NCI-H2171 (cell line): ENCODE results near the gene NOTO.

Source experiments
- DNase-seq: peaks from one replicate; lab custom pipeline; 2025; lab: John Stamatoyannopoulos, UW

The NOTO gene

GRCh38 chr2:73257425-73258125, 55.2 kb downstream of the NOTO start:
- DNase-seq: no peak

GRCh38 chr2:73258186-73258912, 56.0 kb downstream of the NOTO start:
- no peak for DNase-seq

- DNase-seq: no peak
Measured at GRCh38 chr2:73258913-73259215, 56.5 kb downstream of the NOTO start.

- no peak for DNase-seq
Measured at GRCh38 chr2:73259276-73259675, 56.9 kb downstream of the NOTO start.

GRCh38 chr2:73259704-73260337, 57.4 kb downstream of the NOTO start:
- no peak for DNase-seq

- DNase-seq: no peak
Measured at GRCh38 chr2:73260338-73260984, 58.1 kb downstream of the NOTO start.
